Stimulated activated CD8-positive, alpha-beta memory T cell treated with anti-CD3 and anti-CD28 coated beads, Interleukin-4, amount 100 ng/mL, for 1 hour (primary cell): Measurements from ENCODE around the gene SYNDIG1.

Experiments used
- DNase-seq, 2 donors: peaks; one replicate each; pipeline ENCODE4 v3.0.0-alpha.2; 2020; ENCODE audit warnings: low read depth in 2 of 2, low spot score in 1 of 2

SYNDIG1 gene

DNA sequence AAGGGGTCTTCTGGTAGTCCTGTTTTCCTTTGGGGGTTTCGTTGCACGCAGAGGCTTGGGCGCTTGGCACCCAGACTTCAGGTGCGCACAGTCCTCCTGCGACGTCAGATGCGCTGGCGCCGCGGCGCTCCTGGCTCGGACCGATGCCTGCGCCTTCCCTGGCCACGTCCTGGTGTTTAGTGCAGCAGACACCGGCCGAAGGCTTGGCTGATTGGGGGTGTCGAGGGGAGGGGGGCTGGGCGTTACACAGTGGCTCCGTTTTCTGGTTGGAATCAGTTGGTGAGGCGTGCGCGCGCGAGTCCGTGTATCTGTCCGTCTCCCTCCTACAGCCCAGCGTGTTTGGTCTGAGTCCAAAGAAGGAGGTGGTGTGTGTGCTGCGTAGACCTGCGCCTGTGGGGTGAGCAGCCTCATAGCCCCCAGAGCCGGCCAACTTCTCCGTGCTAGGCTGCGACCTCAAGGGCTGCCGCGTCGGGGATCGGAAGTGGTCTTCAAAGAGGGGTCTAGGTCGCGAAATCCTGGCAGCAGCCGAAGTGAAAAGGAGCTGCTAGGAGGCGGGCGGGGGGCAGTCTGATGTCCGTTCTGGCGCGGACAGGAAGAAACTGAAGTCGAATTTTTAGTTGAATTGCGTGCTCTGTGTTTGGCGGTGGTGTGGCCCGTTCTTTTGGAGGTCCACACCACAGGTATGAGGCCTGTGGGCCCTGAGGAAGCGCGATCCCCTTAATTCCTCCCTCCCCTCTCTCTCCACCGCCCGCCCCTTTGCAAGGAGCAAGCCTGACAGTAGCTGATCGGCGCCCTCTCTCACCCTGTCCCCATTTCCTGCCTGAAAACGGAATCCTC, 1.5 kb downstream of the SYNDIG1 start:
- no peak for DNase-seq

DNA sequence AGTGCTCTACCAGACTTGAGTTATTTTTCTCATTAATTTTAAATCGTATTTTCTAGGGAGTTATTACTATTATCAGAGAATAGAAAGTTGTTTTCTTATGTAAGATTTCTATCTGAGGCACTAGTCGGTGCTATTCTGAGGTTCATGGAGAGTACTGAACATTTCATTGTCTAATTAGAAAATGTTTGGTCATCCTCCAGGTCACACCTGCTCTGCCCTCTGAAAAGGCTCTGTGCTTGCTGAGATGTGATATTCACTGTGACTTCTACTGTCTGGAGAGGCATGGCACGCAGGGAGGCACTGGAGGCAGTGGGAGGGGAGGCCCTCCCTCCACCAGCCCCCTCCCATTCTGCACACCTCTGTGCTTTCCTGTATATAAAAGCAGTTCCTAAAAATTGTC, 3.0 kb downstream of the SYNDIG1 start:
- DNase-seq = no peak

DNA sequence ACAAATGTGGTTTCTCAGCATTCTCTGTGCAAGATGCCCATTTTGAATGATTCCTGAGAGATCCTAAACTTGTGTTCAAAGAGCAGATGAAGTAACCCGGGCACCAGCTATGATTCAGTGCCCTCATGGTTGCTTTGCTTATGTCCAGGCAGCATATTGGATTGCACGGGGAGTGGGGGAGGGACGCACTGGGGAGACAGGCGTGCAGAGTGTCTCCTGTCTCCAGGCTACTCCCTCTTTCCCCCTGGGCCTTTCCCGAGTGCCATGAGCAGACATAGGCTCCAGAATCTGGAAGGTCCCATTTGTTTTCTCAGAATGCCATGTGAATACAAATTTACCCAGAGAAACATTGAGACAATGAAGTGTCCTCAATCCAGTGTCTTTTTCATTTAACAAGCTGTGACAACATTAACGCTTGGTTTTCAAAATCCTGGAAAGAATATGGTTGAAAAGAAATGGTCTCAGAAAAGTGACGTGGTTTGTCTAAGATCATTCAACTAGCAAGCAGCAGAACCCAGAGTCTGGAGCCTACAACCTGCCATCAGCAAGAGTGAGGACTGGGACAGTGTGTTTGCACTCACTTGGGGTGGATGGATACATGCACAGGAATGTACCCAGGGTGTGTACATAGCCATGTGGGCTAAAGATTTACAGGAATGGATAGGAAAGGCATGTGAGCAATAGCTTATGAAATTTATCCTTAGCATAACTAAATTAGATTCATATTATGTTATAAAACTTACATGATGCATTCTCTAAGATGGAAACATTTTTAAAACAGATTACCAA, 4.2 kb downstream of the SYNDIG1 start:
- no peak for DNase-seq

DNA sequence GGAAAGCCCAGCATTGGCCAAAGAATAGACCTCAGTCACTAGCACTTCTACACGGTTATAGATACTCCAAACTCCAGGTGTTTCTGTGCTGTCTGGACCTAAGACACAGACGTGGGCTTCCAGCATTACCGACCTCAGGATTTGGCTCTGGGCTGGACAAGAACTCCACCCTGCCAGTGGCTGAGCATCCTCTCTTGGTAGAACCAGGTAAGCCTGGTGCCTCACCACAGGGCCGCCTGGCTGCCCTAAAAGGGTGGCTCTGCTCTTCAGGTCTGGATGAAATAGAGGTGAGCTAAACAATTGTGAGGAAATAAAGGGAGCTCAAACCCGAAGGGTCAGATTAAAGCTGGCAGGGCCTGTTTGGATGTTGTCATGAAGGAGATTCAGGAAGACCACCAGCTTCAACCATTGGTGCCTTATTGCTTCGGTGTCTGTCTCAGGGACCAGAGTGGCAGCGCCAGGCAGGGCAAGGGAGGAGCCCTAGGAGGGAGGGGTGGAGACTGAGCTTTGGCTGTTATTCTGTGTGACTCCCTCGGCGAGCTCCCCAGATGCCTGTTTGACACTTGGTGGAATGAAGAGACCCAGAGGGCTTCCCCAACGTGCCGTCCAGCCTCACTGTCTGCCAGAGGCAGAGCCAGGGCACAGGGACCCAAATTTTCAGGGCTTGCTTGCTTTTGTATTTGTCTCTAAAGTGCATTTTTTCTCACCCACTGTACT, 8.6 kb downstream of the SYNDIG1 start:
- no peak for DNase-seq

DNA sequence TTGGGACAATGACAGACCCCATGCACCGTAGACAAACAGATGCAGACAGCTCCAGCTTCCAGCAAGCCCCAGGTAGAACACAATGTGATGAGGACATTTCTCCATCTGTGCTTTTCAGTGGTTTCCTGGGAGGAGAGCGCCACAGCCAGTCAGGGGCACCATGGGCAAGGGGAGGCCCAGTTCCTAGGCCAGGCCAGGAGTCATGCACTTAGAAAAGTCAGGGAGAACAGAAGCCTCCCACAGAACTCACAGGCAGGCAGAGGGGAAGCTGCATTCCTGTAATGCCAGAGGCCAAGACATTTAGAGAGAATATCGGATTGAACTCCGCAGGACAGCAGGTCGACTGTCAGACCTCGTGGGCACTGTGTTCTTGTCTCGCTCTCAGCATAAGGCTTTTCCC, 9.2 kb downstream of the SYNDIG1 start:
- DNase-seq = no peak

DNA sequence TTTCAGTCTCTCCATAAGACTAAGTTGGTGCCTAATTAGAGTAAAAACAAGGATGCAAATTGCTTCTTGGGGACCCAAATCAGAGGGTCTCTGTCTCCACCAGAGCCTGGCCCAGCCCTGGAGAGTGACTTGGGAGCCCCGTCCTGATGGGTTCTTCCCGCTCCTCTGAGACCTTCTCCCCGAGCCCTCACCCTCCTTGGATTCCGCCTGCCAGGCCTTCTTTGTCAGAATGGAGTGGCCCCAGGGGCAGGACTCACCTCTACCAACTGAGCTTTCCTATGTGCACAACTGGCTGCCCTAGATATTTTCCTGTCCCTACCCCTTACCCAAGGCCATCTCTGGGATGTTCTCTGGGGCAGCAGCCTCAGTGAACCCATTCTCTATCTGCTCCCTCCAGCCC, 9.7 kb downstream of the SYNDIG1 start:
- no peak for DNase-seq

DNA sequence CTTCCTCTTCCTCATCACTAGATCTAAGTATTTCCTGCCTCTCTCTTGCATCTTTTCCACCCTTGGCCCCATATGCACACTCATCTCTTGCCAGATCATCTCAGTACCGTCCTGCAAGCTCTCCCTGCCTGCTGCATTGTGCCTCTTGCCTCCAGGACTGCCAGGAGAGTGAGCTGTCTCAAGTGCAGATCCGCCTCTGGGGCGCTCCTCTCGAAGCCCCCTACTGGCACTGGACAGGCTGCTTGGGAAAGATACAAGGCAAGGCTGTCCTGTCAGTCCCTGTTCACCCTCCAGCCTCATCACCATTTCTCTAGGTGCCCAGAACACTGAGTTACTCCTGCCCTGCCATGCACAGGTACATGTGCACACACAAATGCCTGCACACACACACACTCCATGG, 10.2 kb downstream of the SYNDIG1 start:
- no peak for DNase-seq

DNA sequence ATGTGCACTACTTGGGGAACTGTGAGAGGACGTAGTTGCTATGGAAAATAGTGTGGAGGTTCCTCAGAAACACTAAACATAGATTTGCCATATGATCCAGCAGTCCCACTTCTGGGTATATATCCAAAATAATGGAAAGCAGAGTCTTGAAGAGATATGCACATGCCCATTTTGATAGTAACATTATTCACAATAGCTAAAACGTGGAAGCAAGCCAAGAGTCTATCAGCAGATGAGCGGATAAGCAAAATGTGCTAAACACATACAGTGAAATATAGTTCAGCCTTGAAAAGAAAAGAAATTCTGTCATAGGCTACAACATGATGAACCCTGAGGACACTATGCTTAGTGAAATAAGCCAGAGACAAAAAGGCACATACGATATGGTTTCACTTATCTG, 11.1 kb downstream of the SYNDIG1 start:
- DNase-seq = no peak

DNA sequence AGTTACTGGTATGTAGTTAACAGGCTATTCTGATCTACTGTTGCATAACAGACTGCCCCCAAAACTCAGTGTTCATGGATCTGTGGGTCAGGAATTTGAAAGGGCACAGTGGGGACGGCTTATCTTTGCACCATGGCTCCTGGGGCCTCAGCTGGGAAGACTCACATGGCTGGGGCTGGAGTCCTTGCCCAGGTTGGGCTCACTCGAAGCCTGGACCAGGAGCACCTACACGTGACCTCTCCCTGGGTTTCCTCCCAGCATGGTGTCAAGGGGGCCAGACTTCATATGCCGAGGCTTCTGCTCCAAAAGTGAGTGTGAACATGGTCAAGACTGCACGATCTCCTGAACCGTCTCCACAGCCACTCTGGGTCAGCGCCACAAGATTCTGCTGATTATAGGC, 11.7 kb downstream of the SYNDIG1 start:
- DNase-seq = no peak

DNA sequence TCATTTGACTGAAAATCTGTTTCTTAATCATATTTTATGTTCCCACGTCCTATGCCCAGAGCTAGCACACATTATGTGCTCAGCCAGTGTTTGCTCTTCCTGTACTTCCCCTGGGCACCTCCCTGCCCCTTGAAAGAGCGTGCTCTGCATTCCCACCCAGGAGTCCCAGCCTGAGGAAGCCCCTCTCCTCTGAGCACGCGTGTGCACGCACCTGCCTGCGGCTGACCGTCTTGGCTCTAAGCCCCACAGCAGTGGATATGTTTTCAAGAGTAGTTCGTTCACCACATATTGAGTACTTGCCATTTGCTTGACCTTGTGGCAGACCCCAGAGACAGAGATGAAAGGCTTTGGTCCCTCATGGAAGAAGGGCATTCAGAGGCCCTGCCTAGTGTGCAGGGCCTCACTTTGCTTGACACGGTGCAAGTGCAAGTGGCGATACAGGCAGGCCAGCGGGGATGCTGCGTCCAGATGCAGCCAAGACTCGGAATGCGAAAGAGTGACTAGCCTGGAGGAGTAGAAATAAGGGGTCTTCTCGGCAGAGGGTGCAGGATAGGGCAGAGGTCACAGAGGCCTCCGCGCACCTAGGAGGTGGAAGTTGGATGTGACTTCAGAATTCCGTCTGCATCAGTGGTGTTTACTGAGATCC, 14.1 kb downstream of the SYNDIG1 start:
- no peak for DNase-seq

DNA sequence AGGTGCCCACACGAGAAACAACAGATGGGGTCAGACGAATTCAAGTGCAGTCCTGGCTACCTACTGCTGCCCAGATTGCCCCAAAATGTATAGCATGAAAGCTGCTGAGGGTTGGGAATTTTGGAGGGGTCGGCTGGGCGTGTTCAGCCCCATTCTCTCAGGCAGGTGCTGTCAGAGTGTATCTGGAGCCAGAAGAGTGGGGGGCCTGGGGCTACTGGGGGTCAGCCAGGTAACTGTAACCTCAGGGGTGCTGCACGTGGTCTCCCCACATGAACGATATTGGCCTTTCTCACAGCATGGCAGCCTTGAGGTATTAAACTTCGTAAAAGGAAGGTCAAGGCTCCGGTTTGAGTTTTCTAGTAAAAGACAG, 14.6 kb downstream of the SYNDIG1 start:
- no peak for DNase-seq

DNA sequence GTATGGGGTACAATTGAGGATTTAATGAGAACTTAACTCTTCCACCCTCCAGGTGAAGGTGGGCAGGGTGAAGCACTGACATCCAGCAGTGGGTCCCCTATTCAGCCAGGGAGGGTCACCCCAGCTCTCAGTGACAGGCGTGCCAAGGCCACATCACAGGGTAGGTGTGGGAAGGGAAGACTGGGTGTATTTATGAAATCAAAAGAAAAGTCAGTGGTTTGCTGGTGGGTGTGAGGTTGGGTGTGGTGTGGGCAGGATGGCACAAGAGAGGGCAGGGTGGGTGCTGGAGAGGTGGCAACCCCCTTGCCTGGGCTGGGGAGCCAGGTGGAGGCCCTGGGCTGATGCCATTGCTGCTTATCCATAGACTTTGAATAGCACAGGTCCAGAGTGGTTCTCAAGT, 16.6 kb downstream of the SYNDIG1 start:
- no peak for DNase-seq

DNA sequence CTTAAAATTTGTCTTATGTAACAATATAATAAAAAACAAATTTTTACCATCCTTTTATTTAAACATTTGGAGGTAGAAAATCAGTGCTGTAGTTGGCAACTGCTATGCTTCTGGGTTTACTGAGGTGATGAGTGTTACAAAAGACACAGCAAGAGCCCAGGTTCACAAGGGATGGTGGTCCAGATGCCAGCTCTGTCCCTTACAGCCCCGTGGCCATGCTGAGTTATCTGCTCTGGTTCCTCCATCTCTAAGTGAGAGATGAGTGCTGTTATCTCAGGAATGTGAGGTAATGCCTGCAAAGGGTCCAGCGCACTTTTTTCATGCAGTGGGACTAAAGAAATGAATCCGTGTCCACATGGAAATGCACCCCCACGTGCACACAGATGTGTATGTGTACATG, 17.8 kb downstream of the SYNDIG1 start:
- DNase-seq = no peak

DNA sequence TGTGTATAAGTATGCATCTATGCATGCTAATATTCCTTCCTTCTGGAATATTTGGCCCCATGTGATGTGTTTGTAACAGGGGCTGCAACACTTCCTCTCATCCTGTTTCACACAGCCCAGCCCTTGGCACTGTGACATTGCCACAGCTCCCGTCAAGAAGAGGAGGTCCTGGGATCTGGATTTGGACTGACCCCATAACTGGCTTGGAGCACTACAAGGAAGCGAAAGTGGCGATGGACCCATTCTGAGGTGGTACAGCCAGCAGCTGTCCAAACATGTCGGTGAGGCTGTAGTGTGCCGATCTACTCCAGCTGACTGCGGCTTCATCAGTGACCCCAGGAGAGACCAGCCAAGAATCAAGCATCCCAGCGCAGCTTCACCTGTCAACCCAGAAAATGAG, 18.2 kb downstream of the SYNDIG1 start:
- no peak for DNase-seq

DNA sequence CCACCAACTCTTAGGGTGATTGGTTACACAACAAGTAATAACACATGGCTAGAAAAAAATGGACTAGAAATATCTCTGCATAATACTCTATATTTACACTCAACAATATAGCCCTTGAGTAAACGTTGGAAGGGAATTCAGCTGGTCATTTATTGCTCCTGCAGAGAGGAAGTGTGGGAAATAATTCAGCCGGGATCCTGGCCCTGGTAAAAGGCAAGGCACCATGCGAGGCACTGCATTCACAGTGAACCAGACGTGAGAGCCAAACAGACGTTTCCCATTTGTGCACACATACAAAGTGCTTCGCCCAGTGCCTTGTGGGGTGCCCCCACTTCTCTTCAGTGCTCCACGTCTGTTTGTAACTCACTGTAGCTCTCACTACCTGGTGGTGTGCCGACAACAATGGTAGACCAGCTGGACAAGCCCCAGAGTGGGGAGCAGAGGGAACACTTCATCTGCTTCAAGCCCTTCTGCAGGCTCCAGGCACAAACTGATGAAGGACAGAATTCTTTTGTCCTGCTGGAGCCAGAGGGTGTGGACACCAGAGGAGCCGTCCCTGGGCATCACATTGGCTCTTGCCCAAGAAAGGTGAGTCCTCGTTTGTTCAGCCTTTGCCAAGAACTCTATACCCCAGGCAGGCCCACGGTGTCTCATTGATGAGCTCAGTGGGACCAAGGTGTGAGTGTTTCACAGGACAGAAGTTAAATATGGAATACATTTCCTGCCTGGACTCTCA, 18.8 kb downstream of the SYNDIG1 start:
- no peak for DNase-seq

DNA sequence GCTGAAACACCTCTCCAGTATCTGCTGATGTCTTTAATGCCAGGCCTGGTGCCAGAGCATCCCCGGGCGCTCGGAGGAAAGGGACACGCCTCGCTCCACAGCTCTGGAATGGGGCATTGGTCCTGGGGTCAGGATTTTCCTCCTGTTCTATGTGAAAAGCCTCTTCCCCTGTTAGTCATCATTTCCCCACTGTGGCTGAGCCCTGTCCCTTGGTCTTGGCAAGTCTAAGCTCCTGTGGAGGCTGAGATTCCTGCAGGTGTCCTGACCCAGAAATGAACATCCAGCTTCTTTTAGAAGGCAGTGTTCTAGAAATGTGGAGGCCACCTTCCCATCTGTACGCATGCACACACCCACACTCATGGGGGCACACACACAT, 19.4 kb downstream of the SYNDIG1 start:
- no peak for DNase-seq

DNA sequence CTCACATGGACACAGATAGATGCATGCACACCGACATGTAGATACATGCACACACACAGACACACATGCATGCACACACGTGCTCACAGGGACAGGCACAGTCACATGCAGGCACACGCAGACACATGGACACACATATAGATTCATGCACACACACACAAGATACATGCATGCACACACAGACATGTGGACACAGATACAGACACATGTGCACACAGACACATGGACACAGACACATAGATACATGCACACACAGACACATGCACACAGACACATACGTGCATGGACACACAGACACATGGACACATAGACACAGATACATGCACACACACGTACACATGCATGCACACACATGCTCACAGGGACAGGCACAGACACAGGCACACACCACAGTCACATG, 19.8 kb downstream of the SYNDIG1 start:
- DNase-seq = no peak

DNA sequence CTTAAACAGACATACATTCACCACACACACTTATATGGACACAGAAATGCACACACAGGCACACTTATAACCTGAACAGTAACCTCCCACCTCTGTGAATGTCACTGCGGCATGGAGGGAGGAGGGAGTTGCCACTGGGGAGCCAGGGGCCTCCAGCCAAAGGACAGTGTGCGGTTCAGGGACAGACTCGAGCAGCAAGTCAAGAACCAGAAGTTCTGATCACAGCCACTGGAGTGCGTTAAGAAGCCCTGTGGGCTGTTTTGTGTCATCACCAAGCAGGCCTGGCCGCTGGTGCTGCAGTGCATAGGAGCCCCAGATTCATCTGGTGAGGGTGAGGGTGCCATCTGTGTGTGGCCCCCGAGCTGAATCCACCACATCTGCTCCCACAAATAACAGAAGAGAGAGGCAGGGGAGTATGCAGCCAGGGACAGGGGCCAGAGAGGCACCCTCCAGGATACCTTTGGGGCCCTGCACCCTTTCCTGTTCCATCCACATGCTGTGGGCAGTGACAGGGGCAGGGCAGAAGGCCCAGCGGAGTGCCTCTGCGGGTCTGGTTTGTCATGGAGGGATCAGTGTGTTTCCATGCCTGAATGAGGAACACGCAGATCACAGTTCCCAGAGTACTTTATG, 20.3 kb downstream of the SYNDIG1 start:
- DNase-seq = no peak

DNA sequence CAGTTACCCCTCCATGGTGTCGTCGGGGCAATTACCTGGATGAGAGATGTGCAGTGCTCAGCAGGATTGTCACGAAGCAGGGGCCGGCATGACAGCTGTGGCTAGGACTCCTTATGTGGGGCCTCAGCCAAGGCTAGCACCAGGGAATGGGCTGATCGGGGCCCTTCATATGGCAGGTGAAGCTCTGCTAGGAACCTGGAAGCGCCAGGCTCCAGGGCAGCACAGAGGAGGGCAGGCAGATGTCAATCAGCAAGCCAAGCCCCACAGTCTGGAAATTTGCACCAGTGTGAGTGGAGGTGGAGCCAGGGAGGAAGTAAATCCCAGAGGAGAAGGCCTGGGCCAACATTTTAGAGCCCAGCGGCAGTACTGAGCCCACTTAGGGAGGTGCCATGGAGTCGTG, 21.2 kb downstream of the SYNDIG1 start:
- no peak for DNase-seq

DNA sequence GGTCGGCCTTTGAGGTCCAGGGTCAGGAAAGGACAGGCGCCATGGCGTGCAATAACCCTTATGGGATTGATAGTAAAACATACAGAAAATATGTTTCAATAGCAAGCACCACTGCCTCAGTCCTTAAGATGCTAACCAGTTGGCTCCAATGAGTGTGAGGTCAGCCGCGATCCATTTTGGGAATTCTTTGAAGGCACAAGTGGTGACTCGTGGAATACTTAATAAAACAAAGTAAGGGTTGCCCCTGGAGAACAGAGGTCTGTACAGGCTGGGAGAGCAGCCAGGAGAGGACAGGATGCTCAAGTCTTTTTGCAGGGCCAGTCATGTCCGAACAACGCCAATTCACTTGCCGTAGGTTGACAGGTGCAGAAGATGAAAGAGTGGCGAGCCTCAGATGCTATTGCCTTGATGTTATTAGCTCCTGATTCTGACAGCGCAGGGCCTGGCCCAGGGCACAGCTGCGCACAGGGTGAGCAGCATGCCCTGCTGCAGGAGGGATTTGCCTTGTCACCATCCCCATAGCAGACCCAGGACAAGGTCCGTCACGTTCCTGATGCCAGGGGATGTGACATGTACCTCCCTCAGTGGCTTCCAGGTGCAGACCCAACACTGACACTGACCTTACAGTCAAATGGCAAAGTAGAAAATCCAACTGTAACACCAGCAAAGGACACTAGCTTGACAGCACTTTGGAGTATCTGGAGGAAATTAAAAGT, 21.8 kb downstream of the SYNDIG1 start:
- DNase-seq = no peak
